Vagina (tissue), 2 donors: ENCODE data around the gene BID.

ENCODE experiments used
- CTCF ChIP-seq, 3 experiments: fragments of 450-650 bp in 2 of 3; fragments of 200-600 bp in 1 of 3; sonication (generic) in 1 of 3; IDR thresholded peaks; one replicate each; pipeline ENCODE4 v1.5.1; 2017 to 2019; ENCODE audit warnings: antibody characterized with exemption in 3 of 3, mild to moderate bottlenecking in 2 of 3, moderate library complexity in 2 of 3
- POLR2A ChIP-seq, 2 donors: fragments of 450-650 bp; IDR thresholded peaks; one replicate each; pipeline ENCODE4 v1.6.1; 2017; ENCODE audit warnings: antibody characterized with exemption in 2 of 2, mild to moderate bottlenecking in 2 of 2, moderate library complexity in 2 of 2
- POLR2AphosphoS5 ChIP-seq, 2 donors: sonication (generic); formaldehyde crosslinking; IDR thresholded peaks; one replicate each; pipeline ENCODE4 v1.9.0; 2017; ENCODE audit warnings: antibody characterized with exemption in 2 of 2, mild to moderate bottlenecking in 2 of 2, low read depth in 1 of 2; ENCODE audit not compliant: insufficient read depth in 1 of 2

- TF ChIP-seq CTCF (IDR thresholded peaks at IDR 0.05) (no peak), POLR2AphosphoS5 (IDR thresholded peaks at IDR 0.05; ENCODE audit: insufficient read depth in 1 of 2, low read depth in 1 of 2) (no peak), POLR2A (IDR thresholded peaks at IDR 0.05) (no peak)
These were observed 5.2 kb upstream of the BID start for GRCh38 chr22:17779286-17780115.
